CD8-positive, alpha-beta memory T cell (primary cell): ENCODE results near the gene PPP1R37. TPM values are rescaled to one million over a fixed set of nuclear protein-coding genes. Genes with fewer than 3 reads are reported as not detected.

ENCODE experiments used
- CTCF ChIA-PET: fragments of 350-600 bp; sonication (Branson Sonifier 250); formaldehyde crosslinking; loops from one replicate; lab custom pipeline; 2021; ENCODE audit warnings: antibody characterized with exemption; lab: Charles Lee
- POLR2A ChIA-PET: fragments of 350-600 bp; sonication (Branson Sonifier 250); formaldehyde crosslinking; loops from one replicate; lab custom pipeline; 2021; ENCODE audit warnings: antibody characterized with exemption; lab: Charles Lee
- DNase-seq, 5 donors: peaks; one replicate each; pipeline versions ENCODE4 v3.0.0 to v3.0.0-alpha.2; 2020 to 2022; ENCODE audit warnings: mixed read lengths in 1 of 5
- H3K27ac ChIP-seq: one replicate; pipeline ENCODE4 v1.7.0; 2013; ENCODE audit warnings: low read depth, mild to moderate bottlenecking, low read length, moderate library complexity
- H3K27me3 ChIP-seq: 2 replicates; pipeline ENCODE4 v1.7.0; 2013; ENCODE audit warnings: low read length, mild to moderate bottlenecking; ENCODE audit not compliant: insufficient read depth, poor library complexity, severe bottlenecking
- H3K36me3 ChIP-seq: 2 replicates; pipeline ENCODE4 v1.7.0; 2013; ENCODE audit warnings: mild to moderate bottlenecking, low read length, moderate library complexity; ENCODE audit not compliant: insufficient read depth
- H3K4me1 ChIP-seq: 2 replicates; pipeline ENCODE4 v1.7.0; 2013; ENCODE audit warnings: mild to moderate bottlenecking, low read length, moderate library complexity; ENCODE audit not compliant: insufficient read depth
- H3K4me3 ChIP-seq: 2 replicates; pipeline ENCODE4 v1.7.0; 2013; ENCODE audit warnings: mild to moderate bottlenecking, low read length
- H3K9me3 ChIP-seq: 2 replicates; pipeline ENCODE4 v1.7.0; 2013; ENCODE audit warnings: mild to moderate bottlenecking, low read length
- H3K27ac Mint-ChIP-seq, 8 donors: one replicate each; pipeline ENCODE4 v1.8.0; 2020 to 2021; ENCODE audit warnings: mixed read lengths in 8 of 8, mild to moderate bottlenecking in 6 of 8, inconsistent platforms in 3 of 8, moderate library complexity in 3 of 8
- H3K27me3 Mint-ChIP-seq, 2 donors: one replicate each; pipeline ENCODE4 v1.8.0; 2020 to 2021; ENCODE audit warnings: mixed read lengths in 2 of 2, mild to moderate bottlenecking in 1 of 2, moderate library complexity in 1 of 2
- H3K36me3 Mint-ChIP-seq, 3 donors: one replicate each; pipeline ENCODE4 v1.8.0; 2020 to 2021; ENCODE audit warnings: mixed read lengths in 3 of 3, inconsistent platforms in 1 of 3, mild to moderate bottlenecking in 1 of 3
- H3K4me1 Mint-ChIP-seq, 3 donors: one replicate each; pipeline ENCODE4 v1.8.0; 2020 to 2021; ENCODE audit warnings: mixed read lengths in 3 of 3, inconsistent platforms in 1 of 3, mild to moderate bottlenecking in 1 of 3
- H3K4me3 Mint-ChIP-seq, 7 donors: one replicate each; pipeline ENCODE4 v1.8.0; 2020 to 2021; ENCODE audit warnings: mixed read lengths in 7 of 7, mild to moderate bottlenecking in 6 of 7, moderate library complexity in 4 of 7, inconsistent platforms in 2 of 7
- H3K9me3 Mint-ChIP-seq, 5 donors: one replicate each; pipeline ENCODE4 v1.8.0; 2020 to 2022; ENCODE audit warnings: mixed read lengths in 5 of 5, mild to moderate bottlenecking in 3 of 5, moderate library complexity in 2 of 5, inconsistent platforms in 1 of 5
- polyA plus RNA-seq: library from polyadenylated mRNA; unstranded; fragments of 300-500 nt; fragmentation: Illumina TruSeq; gene quantifications from one replicate; pipeline ENCODE4 v1.2.3, GENCODE V29; 2021
- total RNA-seq, 2 experiments: library from RNA; stranded (reverse); gene quantifications; one replicate each; pipeline ENCODE4 v1.2.3, GENCODE V29; 2021

Gene PPP1R37, protein sequence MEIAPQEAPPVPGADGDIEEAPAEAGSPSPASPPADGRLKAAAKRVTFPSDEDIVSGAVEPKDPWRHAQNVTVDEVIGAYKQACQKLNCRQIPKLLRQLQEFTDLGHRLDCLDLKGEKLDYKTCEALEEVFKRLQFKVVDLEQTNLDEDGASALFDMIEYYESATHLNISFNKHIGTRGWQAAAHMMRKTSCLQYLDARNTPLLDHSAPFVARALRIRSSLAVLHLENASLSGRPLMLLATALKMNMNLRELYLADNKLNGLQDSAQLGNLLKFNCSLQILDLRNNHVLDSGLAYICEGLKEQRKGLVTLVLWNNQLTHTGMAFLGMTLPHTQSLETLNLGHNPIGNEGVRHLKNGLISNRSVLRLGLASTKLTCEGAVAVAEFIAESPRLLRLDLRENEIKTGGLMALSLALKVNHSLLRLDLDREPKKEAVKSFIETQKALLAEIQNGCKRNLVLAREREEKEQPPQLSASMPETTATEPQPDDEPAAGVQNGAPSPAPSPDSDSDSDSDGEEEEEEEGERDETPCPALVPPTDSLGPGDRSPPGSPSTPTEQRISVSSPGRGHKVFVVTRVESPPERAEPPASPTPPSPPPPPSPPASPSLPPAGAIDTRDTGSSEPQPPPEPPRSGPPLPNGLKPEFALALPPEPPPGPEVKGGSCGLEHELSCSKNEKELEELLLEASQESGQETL
- total RNA-seq (10 to 100 TPM; 17.8 to 18.3 TPM), polyA plus RNA-seq (0.79 TPM)

DNA sequence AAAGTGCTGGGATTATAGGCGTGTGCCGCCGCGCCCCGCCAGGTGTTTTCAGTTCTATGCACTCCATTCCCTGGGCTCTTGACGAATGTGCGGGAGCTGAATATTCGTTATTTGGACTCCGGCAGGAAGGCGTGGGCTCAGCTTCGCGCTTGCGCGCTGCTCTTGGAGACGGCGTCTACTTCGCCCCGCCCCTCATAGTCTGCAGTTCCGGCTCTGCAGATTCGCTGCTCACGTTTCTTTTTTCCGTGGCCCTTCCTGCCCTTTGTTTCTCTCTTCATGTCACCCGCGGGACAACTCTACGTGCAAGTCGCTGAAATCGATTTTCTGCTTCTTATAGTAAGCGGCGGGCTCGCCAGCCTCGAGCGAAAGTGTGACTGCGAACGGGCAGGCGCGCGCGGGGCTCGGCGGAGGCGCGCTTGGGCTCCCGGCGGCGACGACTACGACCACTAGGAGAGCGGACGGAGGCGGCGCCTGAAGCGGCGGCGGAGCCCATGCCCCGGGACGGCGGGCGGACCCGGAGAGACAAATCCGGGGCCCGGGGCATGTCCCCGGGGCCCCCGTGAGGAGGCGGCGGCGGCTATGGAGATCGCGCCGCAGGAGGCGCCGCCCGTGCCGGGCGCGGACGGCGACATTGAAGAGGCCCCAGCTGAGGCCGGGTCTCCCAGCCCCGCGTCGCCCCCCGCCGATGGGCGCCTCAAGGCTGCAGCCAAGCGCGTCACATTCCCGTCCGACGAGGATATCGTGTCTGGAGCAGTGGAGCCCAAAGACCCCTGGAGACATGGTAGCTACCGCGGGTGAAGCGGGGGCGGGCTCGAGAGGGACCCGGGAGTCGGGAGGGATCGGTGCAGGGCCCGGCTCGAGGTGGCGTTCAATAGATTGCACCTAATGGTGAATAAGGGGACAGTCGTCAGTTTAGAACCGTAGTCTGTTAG lies at the start of gene PPP1R37:
PPP1R37 (plus strand) TSS at position 433 of the 932 bp plus-strand sequence; CDS start at position 580, 147 bp downstream.
- peaks cover 68 to 78% (median 75%) of the 10 kb centered on the region in 3 donors for H3K4me1 Mint-ChIP-seq
- Histone ChIP-seq H3K27me3 (no peaks in the 10 kb centered on the region), H3K9me3 (no peaks in the 10 kb centered on the region), H3K4me3 (peak within 1 kb of the TSS; percentile 91), H3K4me1 (peaks cover 71% of the 10 kb centered on the region), H3K36me3 (peaks cover 5% of the 10 kb centered on the region), H3K27ac (peak within 1 kb of the TSS; percentile 93)
- peak; percentile 88 to 95 (median 93) for DNase-seq
- peak within 1 kb of the TSS; percentile 90 to 100 (median 98) for H3K27ac Mint-ChIP-seq
- H3K9me3 Mint-ChIP-seq = peaks cover 0 to 3% (median 0%) of the 10 kb centered on the region in 5 donors
- peaks cover 3 to 31% (median 5%) of the 10 kb centered on the region in 3 donors for H3K36me3 Mint-ChIP-seq
- CTCF ChIA-PET = interaction anchor here (0.6 to 3.2 kb wide), 10 partner anchors 9 to 189 kb away, joined by 3 to 22 read pairs (median 6); partner anchors contain the start of genes BLOC1S3, CLASRP, CLPTM1 and GEMIN7
- H3K27me3 Mint-ChIP-seq = no peaks in the 10 kb centered on the region
- POLR2A ChIA-PET = interaction anchor here (0.6 to 2.5 kb wide), 9 partner anchors 10 to 793 kb away, joined by 3 to 24 read pairs (median 4); partner anchors contain the start of genes BLOC1S3, GEMIN7, IRF2BP1 and TRAPPC6A
- peak within 1 kb of the TSS; percentile 91 to 97 (median 93) for H3K4me3 Mint-ChIP-seq

DNA sequence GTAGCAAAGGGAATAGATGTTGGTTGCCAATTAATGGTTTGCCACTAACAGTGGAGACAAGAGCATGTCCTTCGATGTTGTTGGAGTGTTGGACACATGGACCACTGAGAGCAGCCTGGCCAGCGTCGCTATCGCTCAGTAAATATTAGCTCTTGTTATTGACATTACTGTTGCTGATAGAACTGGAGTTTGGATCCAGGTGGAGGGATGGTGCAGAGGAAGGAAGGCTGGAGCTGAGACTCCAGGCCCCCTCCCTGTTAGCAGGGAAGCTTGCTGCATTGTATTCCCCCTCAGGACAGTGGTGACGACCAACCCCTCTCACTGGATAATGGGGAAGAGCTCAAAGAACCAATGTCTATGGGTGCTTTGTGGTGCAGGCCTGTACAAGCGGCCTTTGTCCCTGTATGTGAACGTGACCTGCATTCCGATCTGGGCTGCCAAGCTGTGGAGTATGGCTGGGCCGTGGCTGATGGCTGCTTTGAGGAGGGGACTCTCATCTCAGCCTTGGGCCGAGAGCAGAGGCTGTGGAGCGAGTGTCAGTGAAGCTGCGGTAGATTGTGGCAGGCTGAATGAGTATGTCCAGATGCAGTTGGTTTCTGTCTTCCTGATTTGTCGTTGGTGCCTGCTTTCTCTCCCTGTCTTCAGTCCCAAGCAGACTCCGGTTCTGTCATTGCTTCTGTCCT lies 47.2 kb upstream of the PPP1R37 start:
- no peak for DNase-seq
- CTCF ChIA-PET = no interaction called here
- peak overlapping the region in 2 of 7 donors; percentile 15 to 24 for H3K4me3 Mint-ChIP-seq
- H3K4me1 Mint-ChIP-seq = peaks cover 40 to 65% (median 53%) of the 10 kb centered on the region in 3 donors
- Histone ChIP-seq H3K9me3 (no peaks in the 10 kb centered on the region), H3K36me3 (peaks cover 31% of the 10 kb centered on the region), H3K4me1 (peaks cover 27% of the 10 kb centered on the region), H3K4me3 (no peak overlapping the region), H3K27me3 (no peaks in the 10 kb centered on the region), H3K27ac (no peak overlapping the region)
- peaks cover 0 to 1% of the 10 kb centered on the region in 2 donors for H3K27me3 Mint-ChIP-seq
- no peaks in the 10 kb centered on the region for H3K9me3 Mint-ChIP-seq
- POLR2A ChIA-PET = no interaction called here
- peak overlapping the region in 4 of 8 donors; percentile 21 to 66 (median 32) for H3K27ac Mint-ChIP-seq
- peaks cover 0 to 74% (median 11%) of the 10 kb centered on the region in 3 donors for H3K36me3 Mint-ChIP-seq

DNA sequence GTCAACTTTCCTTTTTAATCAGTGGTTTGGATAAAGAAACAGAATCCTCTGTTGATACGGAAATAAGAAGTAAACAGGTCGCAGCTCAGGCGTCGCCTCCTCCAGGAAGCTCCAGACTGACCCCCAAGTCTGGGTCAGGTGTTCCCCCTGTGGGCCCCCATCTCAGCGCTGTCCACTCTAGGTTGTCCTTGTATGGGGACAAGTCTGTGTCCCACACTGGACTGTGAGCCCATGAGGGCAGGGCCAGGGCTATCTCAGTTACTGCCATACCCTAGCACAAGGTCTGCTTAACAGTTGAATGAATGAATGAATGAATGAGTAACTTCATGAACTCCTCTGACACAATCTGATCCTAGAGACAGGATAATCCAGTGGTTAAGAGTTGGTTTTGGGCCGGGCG lies 46.6 kb upstream of the PPP1R37 start:
- Mint-ChIP-seq H3K36me3 (peaks cover 0 to 73% (median 9%) of the 10 kb centered on the region in 3 donors), H3K4me1 (peaks cover 39 to 64% (median 49%) of the 10 kb centered on the region in 3 donors), H3K27me3 (peaks cover 0 to 1% of the 10 kb centered on the region in 2 donors), H3K4me3 (peak overlapping the region in 1 of 7 donors; percentile 15), H3K9me3 (no peaks in the 10 kb centered on the region), H3K27ac (peak overlapping the region in 3 of 8 donors; percentile 21 to 66 (median 23))
- Histone ChIP-seq H3K4me3 (no peak overlapping the region), H3K9me3 (no peaks in the 10 kb centered on the region), H3K36me3 (peaks cover 29% of the 10 kb centered on the region), H3K4me1 (peaks cover 23% of the 10 kb centered on the region), H3K27ac (no peak overlapping the region), H3K27me3 (no peaks in the 10 kb centered on the region)
- no peak for DNase-seq
- POLR2A ChIA-PET = no interaction called here
- CTCF ChIA-PET = no interaction called here

DNA sequence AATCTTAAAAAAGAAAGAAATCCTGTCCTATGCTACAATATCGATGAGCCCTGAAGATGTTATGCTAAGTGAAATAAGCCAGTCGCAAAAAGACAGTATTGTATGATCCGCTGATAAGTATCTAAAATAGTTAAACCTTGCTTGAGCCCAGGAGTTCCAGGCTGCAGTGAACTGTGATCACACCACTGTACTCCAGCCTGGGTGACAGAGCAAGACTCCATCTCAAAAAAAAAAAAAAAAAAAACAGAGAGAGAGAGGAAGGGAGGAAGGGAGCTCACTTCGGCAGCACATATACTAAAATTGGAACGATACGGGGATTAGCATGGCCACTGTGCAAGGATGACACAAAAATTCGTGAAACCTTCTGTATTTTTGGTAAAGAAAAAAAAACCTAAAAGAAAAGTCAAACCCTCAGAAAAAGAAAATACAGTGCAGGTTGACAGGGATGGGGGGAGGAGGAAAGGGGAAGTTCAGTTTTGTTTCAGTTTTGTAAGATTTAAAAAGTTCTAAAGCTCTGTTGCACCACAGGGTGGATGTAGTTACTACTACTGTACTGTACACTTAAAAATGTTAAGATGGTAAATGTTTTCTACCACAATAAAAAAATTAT lies 45.7 kb upstream of the PPP1R37 start:
- Mint-ChIP-seq H3K4me1 (peaks cover 33 to 55% (median 41%) of the 10 kb centered on the region in 3 donors), H3K9me3 (peaks cover 0 to 2% (median 0%) of the 10 kb centered on the region in 5 donors), H3K4me3 (peak overlapping the region in 1 of 7 donors; percentile 14), H3K36me3 (peaks cover 0 to 73% (median 4%) of the 10 kb centered on the region in 3 donors), H3K27me3 (peaks cover 0 to 1% of the 10 kb centered on the region in 2 donors), H3K27ac (peak overlapping the region in 4 of 8 donors; percentile 45 to 88 (median 76))
- Histone ChIP-seq H3K4me1 (peaks cover 18% of the 10 kb centered on the region), H3K27ac (no peak overlapping the region), H3K4me3 (no peak overlapping the region), H3K27me3 (no peaks in the 10 kb centered on the region), H3K36me3 (peaks cover 25% of the 10 kb centered on the region), H3K9me3 (no peaks in the 10 kb centered on the region)
- ChIA-PET POLR2A (no interaction called here), CTCF (no interaction called here)
- DNase-seq = no peak

DNA sequence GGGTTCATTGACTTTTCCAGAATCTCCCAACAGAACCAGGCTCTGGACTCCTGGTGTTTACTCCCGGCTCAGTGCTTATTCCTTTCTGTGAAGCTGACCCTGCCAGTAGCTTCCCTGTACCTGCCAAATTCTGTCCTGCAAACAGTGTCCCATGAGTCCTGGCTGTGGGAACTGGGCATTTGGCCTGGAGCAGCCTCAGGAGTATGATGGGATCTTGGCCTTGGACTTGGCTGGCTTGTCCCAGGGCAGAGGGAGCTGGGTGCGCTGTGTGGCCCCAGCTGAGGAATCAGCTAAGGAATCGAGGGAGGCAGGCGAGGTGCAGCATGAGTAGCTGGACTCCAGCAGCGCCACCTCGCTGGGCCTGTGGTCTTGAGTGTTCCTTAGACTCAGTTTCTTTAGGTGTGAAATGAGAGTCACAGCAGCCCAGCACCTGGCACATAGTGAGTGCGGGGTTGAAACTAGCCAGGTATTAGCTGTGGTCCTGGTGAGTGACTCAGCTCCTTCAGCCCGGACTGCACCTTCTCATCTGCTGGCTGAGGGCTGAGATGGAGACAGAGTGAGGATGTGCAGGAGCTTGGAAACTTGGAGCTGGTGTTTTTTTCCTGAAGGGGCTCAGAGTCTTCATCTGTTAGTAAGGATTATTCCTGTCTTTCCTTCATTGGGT lies 43.8 kb upstream of the PPP1R37 start:
- Mint-ChIP-seq H3K4me1 (peaks cover 30 to 49% (median 41%) of the 10 kb centered on the region in 3 donors), H3K27me3 (peaks cover 0 to 1% of the 10 kb centered on the region in 2 donors), H3K4me3 (no peak overlapping the region), H3K36me3 (peaks cover 0 to 73% (median 4%) of the 10 kb centered on the region in 3 donors), H3K9me3 (peaks cover 0 to 2% (median 0%) of the 10 kb centered on the region in 5 donors), H3K27ac (peak overlapping the region in 5 of 8 donors; percentile 30 to 79 (median 65))
- Histone ChIP-seq H3K4me3 (no peak overlapping the region), H3K27ac (no peak overlapping the region), H3K9me3 (no peaks in the 10 kb centered on the region), H3K4me1 (peaks cover 18% of the 10 kb centered on the region), H3K36me3 (peaks cover 33% of the 10 kb centered on the region), H3K27me3 (no peaks in the 10 kb centered on the region)
- CTCF ChIA-PET = no interaction called here
- no peak for DNase-seq
- POLR2A ChIA-PET = no interaction called here

DNA sequence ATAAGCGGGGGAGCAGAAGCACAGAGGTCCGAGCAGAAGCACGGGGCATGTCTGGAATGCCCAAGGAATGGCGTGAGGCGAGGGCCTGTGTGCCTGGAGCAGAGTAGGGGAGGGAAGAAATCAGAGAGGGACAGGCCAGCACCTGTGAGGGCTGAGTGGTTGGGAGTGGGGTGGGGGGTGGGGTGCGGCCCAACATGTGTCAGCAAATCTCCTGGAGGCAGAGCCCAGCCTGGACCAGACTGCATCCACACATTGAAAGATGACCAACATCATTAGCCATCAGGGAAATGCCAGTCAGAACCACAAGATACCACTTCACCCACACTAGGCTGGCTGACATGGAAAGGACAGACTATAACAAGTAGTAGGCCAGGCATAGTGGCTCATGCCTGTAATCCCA lies 42.9 kb upstream of the PPP1R37 start:
- Histone ChIP-seq H3K4me3 (no peak overlapping the region), H3K4me1 (peaks cover 18% of the 10 kb centered on the region), H3K27ac (no peak overlapping the region), H3K9me3 (no peaks in the 10 kb centered on the region), H3K27me3 (no peaks in the 10 kb centered on the region), H3K36me3 (peaks cover 35% of the 10 kb centered on the region)
- peaks cover 28 to 45% (median 38%) of the 10 kb centered on the region in 3 donors for H3K4me1 Mint-ChIP-seq
- DNase-seq = no peak
- ChIA-PET POLR2A (no interaction called here), CTCF (interaction anchor here (0.9 kb wide), 1 partner anchor 61 kb away, joined by 3 read pairs; no protein-coding TSS in a partner anchor)
- H3K27ac Mint-ChIP-seq = peak overlapping the region in 5 of 8 donors; percentile 28 to 82 (median 70)
- H3K27me3 Mint-ChIP-seq = peaks cover 0 to 1% of the 10 kb centered on the region in 2 donors
- no peak overlapping the region for H3K4me3 Mint-ChIP-seq
- H3K36me3 Mint-ChIP-seq = peaks cover 0 to 73% (median 2%) of the 10 kb centered on the region in 3 donors
- peaks cover 0 to 2% (median 0%) of the 10 kb centered on the region in 5 donors for H3K9me3 Mint-ChIP-seq
